ENCODE data around the gene INSIG1. TPM values are rescaled to one million over a fixed set of nuclear protein-coding genes. Genes with fewer than 3 reads are reported as not detected.

Gene INSIG1
- polyA plus RNA-seq, 1 experiment = 29.4 TPM

- Histone ChIP-seq H3K27me3 (ENCODE audit: control insufficient read depth, insufficient read depth, low read length) (no peaks in the 10 kb centered on the region), H3K4me3 (ENCODE audit: low read depth, low read length) (no peak overlapping the region), H3K27ac (ENCODE audit: low read depth, low read length) (no peak overlapping the region), H3K9me3 (ENCODE audit: control insufficient read depth, insufficient read depth, low read length) (no peaks in the 10 kb centered on the region; the same call in 1 of the 2 replicates)
- TF ChIP-seq CTCF (IDR thresholded peaks at IDR 0.05; ENCODE audit: low read depth, low read length) = no peak
- DNase-seq (ENCODE audit: low read depth, low spot score) = no peak
- ChIA-PET POLR2A (no interaction called here), CTCF (interaction anchor here (2.0 to 2.2 kb wide), 2 partner anchors 21 to 134 kb away, joined by 8 read pairs; no protein-coding TSS in a partner anchor)
Measured at GRCh38 chr7:155324012-155324917, 26.6 kb downstream of the INSIG1 start.

- H3K9me3 ChIP-seq (ENCODE audit: control insufficient read depth, insufficient read depth, low read length) = no peaks in the 10 kb centered on the region; the same call in 1 of the 2 replicates
- CTCF ChIA-PET = interaction anchor here (2.0 to 2.2 kb wide), 2 partner anchors 20 to 135 kb away, joined by 8 read pairs; no protein-coding TSS in a partner anchor
- DNase-seq (ENCODE audit: low read depth, low spot score) = no peak
- H3K4me3 ChIP-seq (ENCODE audit: low read depth, low read length) = no peak overlapping the region
- POLR2A ChIA-PET = no interaction called here
- no peak overlapping the region for H3K27ac ChIP-seq (ENCODE audit: low read depth, low read length)
- TF ChIP-seq CTCF (IDR thresholded peaks at IDR 0.05; ENCODE audit: low read depth, low read length) = no peak
- no peaks in the 10 kb centered on the region for H3K27me3 ChIP-seq (ENCODE audit: control insufficient read depth, insufficient read depth, low read length)
Measured at GRCh38 chr7:155324918-155325235, 27.2 kb downstream of the INSIG1 start.

GRCh38 chr7:155326385-155326784, 28.7 kb downstream of the INSIG1 start:
- no peak for DNase-seq (ENCODE audit: low read depth, low spot score)
- Histone ChIP-seq H3K4me3 (ENCODE audit: low read depth, low read length) (no peak overlapping the region), H3K27ac (ENCODE audit: low read depth, low read length) (no peak overlapping the region), H3K9me3 (ENCODE audit: control insufficient read depth, insufficient read depth, low read length) (no peaks in the 10 kb centered on the region; the same call in 1 of the 2 replicates), H3K27me3 (ENCODE audit: control insufficient read depth, insufficient read depth, low read length) (no peaks in the 10 kb centered on the region)
- POLR2A ChIA-PET = no interaction called here
- no peak for TF ChIP-seq CTCF (IDR thresholded peaks at IDR 0.05; ENCODE audit: low read depth, low read length)
- CTCF ChIA-PET = interaction anchor here (0.8 to 2.2 kb wide), 3 partner anchors 18 to 399 kb away, joined by 4 to 8 read pairs (median 5); no protein-coding TSS in a partner anchor

- H3K27me3 ChIP-seq (ENCODE audit: control insufficient read depth, insufficient read depth, low read length) = no peaks in the 10 kb centered on the region
- no peak overlapping the region for H3K27ac ChIP-seq (ENCODE audit: low read depth, low read length)
- CTCF ChIA-PET = interaction anchor here (1.3 kb wide), 1 partner anchor 17 kb away, joined by 5 read pairs; no protein-coding TSS in a partner anchor
- no peak for TF ChIP-seq CTCF (IDR thresholded peaks at IDR 0.05; ENCODE audit: low read depth, low read length)
- H3K4me3 ChIP-seq (ENCODE audit: low read depth, low read length) = no peak overlapping the region
- no peaks in the 10 kb centered on the region for H3K9me3 ChIP-seq (ENCODE audit: control insufficient read depth, insufficient read depth, low read length)
- POLR2A ChIA-PET = no interaction called here
- no peak for DNase-seq (ENCODE audit: low read depth, low spot score)
Measured at GRCh38 chr7:155327590-155328320, 30.1 kb downstream of the INSIG1 start.

GRCh38 chr7:155329225-155329624, 31.5 kb downstream of the INSIG1 start:
- no peaks in the 10 kb centered on the region for H3K9me3 ChIP-seq (ENCODE audit: control insufficient read depth, insufficient read depth, low read length)
- no peak for TF ChIP-seq CTCF (IDR thresholded peaks at IDR 0.05; ENCODE audit: low read depth, low read length)
- POLR2A ChIA-PET = no interaction called here

More at GRCh38 chr7:155329225-155329624, 31.5 kb downstream of the INSIG1 start:
- CTCF ChIA-PET = no interaction called here
- no peak for DNase-seq (ENCODE audit: low read depth, low spot score)
- H3K27me3 ChIP-seq (ENCODE audit: control insufficient read depth, insufficient read depth, low read length) = no peaks in the 10 kb centered on the region
- H3K4me3 ChIP-seq (ENCODE audit: low read depth, low read length) = no peak overlapping the region
- no peak overlapping the region for H3K27ac ChIP-seq (ENCODE audit: low read depth, low read length)
